GM18520 (cell line): ENCODE results near the gene SART1.
"Not testable (repeated sequence)": the region's sequence is repeated elsewhere in the genome, so short reads cannot be mapped to it uniquely, and the experiment has no call there.

Source experiments
- ATAC-seq: cut with Tn5 transposase; IDR thresholded peaks from one replicate; pipeline ENCODE4 v1.9.1; 2021; ENCODE audit not compliant: unreplicated experiment

Gene SART1

DNA sequence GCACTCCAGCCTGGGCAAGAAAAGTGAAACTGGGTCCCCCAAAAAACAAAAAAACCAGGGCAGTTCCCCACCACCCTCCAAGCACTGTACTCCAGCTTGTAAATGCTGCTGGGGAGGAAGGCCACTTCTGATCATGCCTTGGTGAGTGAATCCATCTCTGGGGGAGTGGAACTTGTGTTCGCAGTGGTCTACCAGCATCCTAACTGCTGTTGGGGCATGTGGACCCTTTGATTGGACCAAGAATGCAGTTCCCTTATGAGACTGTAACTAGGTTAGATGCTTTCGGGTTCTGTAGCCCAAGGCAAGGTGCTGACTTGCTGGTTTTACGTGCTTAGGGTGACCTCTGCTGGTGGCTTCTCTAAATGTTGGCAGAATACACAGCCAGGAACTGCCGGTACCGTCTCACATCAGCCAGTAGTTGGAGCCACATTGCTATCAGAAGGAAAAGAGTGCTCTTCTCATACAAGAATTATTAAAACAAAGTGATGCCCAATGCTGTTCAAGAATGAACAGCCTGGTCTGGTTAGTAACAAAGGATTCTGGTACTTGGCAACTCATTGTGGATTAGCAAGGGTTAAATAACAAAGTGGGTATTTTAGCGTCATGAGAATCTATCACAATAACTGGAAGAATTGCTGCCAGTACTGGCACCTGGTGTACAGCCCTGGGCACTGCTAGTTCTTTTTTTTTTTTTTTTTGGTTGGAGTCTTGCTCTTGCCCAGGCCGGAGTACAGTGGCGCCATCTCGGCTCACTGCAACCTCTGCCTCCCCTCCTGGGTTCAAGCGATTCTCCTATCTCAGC is 27.5 kb downstream of the SART1 start:
- ATAC-seq: peak; percentile 97

DNA sequence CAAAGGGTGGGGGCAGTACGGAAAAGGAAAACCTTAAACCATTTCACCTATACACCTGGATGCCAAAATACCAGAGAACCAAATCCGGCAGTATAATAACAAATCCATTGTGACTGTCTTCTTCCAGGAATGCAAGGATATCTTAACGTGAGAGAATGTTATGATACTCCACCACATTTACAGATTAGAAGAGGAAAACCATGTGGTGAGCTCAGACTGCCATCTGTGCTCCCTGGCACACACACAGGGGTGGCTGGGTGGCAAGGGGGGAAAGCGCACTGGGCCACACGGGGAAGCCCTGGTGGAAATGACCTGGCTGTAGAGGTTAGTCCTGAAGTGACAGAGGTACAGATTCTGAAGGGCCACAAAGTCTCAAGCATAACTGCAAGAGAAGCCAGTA is 30.5 kb downstream of the SART1 start:
- ATAC-seq: no peak

DNA sequence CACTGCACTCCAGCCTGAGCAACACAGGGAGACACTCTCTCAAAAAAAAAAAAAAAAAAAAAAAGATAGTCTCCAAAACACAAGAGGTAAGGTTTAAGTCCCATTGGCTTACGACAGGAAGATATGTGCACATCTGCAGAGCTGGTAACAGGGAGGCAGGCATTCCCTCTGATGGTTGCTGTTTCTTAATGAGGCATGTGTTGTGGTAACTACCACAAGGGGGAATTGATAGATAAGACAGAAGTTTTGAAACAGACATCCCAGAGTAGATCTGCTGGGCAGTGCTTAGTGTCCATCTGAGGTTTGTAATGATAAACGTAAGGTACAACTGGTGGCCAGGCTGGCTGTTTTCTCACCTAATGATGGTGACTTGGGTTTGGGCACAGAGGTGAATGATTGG is 35.8 kb downstream of the SART1 start:
- no peak for ATAC-seq

DNA sequence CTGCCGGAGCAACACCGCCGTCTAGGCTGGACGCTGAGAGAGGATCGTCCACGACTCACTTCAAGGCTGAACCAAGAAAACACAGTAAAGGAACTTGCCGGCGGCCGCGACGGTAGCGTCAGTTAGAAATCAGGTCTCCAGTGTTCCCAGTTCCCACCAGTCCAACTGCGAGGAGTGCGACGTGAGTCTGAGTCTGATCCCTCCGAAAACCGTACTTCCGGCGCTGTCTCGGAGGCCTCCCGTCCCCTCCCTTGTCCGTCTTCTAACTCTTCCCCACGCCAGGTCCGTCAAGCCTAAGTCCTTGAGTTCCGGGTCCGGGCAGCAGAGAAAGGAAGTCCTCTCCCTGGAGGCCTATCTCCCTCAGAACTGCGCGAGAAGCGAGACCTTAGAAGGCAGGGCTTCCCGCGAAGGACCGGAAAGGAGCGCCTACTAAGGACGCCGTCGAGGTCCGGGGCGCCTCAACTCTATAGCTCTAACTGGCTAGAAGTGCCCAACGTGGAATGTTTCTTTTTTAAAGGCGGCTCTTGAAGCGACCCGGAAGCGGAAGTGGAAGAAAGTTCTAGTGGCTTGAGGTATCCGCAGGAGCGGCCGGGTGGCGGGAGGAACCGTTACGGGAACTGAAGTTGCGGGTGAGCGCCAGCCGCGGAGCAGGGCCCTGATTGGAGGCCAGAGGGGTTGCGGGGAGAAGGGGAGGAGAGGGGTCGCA is 40.6 kb downstream of the SART1 start, which contains the start of the genes BANF1 and EIF1AD:
Gene BANF1 (plus strand): TSS at position 562 of the 706 bp plus-strand sequence. CDS start 748 bp downstream, outside the sequence.
Gene EIF1AD (minus strand): TSS at position 216 of the 706 bp plus-strand sequence. CDS start 1,768 bp downstream, outside the sequence.
- peak; percentile 79 for ATAC-seq

DNA sequence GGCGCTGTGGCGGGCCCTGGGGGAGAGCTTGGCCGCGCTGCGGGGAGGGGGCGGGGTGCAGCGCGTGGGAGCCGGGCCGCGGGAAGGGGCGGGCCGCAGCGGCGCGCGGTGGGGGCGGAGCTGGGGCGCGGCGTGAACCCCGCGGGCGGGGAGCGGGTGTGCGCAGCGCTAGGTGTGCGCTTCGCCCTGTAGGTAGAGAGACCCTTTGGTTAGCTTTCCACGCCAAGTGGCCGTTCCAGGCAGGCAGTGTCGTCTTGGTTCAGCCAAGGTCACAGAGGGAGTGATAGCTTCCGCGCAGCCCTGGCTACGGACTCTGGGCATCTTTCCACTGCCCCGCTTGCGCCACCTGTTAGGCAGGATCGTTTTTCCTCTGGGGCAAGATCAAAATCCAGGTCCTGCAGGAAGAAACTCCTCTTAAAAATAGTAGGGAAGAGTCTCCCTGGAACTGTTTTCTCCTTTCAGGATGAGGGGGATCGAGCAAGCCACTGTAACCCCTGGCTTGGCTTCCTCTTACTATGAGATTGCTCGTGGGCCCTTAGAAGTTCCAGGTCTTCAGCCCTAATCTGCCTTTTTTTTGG is 41.2 kb downstream of the SART1 start:
- peak; percentile 39 for ATAC-seq

DNA sequence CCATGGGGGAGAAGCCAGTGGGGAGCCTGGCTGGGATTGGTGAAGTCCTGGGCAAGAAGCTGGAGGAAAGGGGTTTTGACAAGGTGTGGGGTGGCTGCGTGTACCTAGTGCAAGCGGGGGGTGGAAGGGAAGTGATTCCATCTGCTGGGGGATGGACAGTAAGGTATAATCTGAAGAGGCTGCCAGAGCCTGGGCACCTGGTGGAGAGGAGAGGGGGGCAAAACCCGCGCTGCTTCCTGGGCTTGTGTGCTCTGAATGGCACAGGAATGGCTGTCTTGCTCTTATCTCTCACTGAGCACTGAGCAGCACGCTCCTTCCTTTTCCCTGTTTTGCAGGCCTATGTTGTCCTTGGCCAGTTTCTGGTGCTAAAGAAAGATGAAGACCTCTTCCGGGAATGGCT is 41.8 kb downstream of the SART1 start:
- ATAC-seq: no peak

- ATAC-seq: no peak
Measured at GRCh38 chr11:66004186-66004585, 42.7 kb downstream of the SART1 start.

- ATAC-seq: no peak
Measured at GRCh38 chr11:66006134-66006890, 44.8 kb downstream of the SART1 start.

GRCh38 chr11:66006891-66007176 is 45.3 kb downstream of the SART1 start:
- ATAC-seq: no peak

GRCh38 chr11:66007201-66007634 is 45.7 kb downstream of the SART1 start:
- no peak for ATAC-seq

DNA sequence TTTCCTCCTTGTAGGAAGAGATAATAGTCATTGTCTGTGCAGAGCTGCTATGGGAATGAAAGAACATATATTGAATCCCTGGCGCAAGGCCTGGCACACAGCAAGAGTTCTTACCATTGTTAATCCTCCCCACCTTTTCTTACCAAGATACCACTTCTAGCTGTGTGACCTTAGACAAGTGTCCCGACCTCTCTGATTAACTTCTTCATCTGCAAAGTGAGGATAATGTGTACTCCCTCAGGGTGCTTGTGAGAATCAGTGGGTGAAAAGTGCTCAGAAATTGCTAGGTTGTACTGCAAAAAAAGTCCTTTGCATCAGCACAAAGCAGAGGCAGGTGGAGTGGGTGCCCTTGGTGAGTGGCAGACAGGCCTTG is 46.5 kb downstream of the SART1 start:
- ATAC-seq: no peak

DNA sequence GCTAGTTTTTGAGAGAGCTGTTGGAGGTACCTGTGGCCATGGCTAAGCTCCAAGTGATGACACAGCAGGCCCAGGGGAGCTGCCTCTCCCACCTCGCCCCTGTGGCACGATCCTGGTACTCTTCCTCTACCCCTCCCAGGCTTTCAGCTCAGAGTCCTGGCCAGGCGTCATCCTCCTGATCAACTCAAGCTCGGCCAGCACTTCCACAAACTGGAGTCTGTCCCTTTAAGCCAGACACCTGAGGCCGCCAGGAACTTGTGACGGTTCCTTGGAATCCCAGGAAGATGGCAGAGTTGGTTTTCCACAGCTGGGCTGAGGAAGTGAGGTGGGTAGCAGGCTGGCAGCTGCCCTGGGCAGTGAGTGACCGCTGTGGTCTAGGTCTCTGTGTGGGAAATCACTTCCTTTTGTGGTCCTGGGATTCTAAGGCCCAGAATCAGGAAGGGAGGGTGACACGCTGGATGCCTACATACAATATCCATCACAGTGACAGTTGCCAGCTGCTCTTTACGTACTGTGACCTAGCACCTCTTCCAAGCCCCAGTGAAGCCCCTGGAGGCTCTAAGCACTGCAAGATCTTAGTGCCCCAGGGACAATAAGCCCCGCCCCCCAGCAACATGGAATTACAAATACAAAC is 47.1 kb downstream of the SART1 start:
- ATAC-seq: no peak

DNA sequence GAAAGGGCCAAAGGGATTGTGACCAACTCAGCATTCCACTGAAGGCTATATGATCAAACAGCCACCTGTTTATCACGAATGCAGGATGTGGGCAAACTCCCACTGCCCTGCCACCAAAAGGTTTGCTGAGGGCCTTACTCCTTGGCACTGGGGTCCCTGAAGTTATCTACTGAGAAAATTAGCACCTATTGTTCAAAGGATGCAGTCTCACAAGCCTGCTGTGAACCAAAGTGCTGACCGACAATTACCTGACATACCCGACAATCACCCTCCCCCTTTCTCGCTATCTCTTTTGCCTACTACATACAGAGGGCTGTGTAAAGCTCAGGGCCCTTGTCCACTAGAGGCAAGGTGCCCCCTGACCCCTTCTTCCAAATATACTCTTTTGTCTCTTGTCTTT is 48.5 kb downstream of the SART1 start:
- not testable (repeated sequence) for ATAC-seq

DNA sequence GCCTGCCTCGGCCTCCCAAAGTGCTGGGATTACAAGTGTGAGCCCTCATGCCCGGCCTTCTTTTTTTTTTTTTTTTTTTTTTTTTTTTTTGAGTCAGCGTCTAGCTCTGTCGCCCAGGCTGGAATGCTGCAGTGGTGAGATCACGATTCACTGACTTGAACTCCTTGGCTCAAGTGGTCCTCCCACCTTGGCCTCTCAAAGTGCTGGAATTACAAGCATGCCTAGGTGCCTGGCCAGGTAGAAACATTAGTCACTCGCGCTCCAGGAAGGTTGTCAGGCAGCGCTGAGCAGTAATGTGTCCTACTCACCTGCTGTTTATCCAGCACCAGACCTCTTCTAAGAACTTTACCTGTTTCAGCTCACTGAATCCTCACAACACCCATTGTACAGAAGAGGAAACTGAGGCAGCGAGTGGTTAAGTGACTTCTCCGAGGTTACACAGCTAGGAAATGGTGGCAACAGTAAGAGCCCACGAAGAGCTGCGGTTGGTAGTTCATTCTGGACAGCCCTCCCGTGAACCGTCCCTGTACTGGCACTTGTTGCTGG is 49.8 kb downstream of the SART1 start:
- ATAC-seq: no peak

GRCh38 chr11:66011785-66012303 is 50.3 kb downstream of the SART1 start, which contains the start of gene CST6:
Gene CST6, plus strand, starts transcription at chr11:66012008. Its CDS starts 37 bp downstream, at chr11:66012045.
- ATAC-seq: no peak

- no peak for ATAC-seq
Measured at GRCh38 chr11:66012371-66012945, 50.9 kb downstream of the SART1 start.

GRCh38 chr11:66012946-66013761 is 51.6 kb downstream of the SART1 start:
- ATAC-seq: no peak

- no peak for ATAC-seq
Measured at GRCh38 chr11:66013762-66014100, 52.2 kb downstream of the SART1 start.

GRCh38 chr11:66014804-66015453 is 53.4 kb downstream of the SART1 start:
- ATAC-seq: no peak
